Measurements from ENCODE around the gene DOCK2. TPM values are rescaled to one million over a fixed set of nuclear protein-coding genes. Genes with fewer than 3 reads are reported as not detected.
"Not testable (repeated sequence)": the region's sequence is repeated elsewhere in the genome, so short reads cannot be mapped to it uniquely, and the experiment has no call there.

DOCK2 gene
- total RNA-seq, 2 experiments from 2014 or later, result 161 to 205 TPM

- Histone ChIP-seq H3K9me3 (ENCODE audit: low read length) (no peaks in the 10 kb centered on the region), H3K4me2 (ENCODE audit: low read length) (no peak overlapping the region), H4K20me1 (ENCODE audit: insufficient read depth, low read length) (no peaks in the 10 kb centered on the region), H3K36me3 (ENCODE audit: insufficient read depth, low read length) (peaks cover 12% of the 10 kb centered on the region; the same call in 1 of the 2 replicates), H3K79me2 (ENCODE audit: insufficient read depth, low read depth, low read length) (no peaks in the 10 kb centered on the region), H3K27ac (ENCODE audit: low read depth, low read length, poor library complexity, severe bottlenecking) (no peak overlapping the region), H3K9me2 (ENCODE audit: insufficient read depth, low read length) (no peaks in the 10 kb centered on the region), H3K4me3 (ENCODE audit: low read depth, low read length, poor library complexity, severe bottlenecking) (no peak overlapping the region), H2AFZ (ENCODE audit: low read length) (no peak overlapping the region), H3K4me1 (ENCODE audit: insufficient read depth, low read length, poor library complexity, severe bottlenecking) (no peaks in the 10 kb centered on the region)
- intact Hi-C loops (cut with micrococcal nuclease; ENCODE audit: unreplicated experiment), result no loop called here
- TF ChIP-seq CTCF (conservative IDR thresholded peaks at IDR 0.05; ENCODE audit: low read length) (no peak), EZH2phosphoT487 (IDR thresholded peaks at IDR 0.05; ENCODE audit: borderline replicate concordance, low read depth, low read length) (no peak)
- no TSS peak for BruUV-seq (replicated peaks)
- CTCF ChIA-PET (ENCODE audit: unreplicated experiment), result no interaction called here
- no peak for DNase-seq (ENCODE audit: low spot score)
- POLR2A ChIA-PET, result interaction anchor here (1.1 to 1.5 kb wide), 2 partner anchors 12 to 13 kb away, joined by 3 to 5 read pairs; no protein-coding TSS in a partner anchor
These were observed 195.8 kb downstream of the DOCK2 start for GRCh38 chr5:169832845-169833244.

GRCh38 chr5:169833681-169834292 is 196.7 kb downstream of the DOCK2 start:
- intact Hi-C loops (cut with micrococcal nuclease; ENCODE audit: unreplicated experiment); H3K4me1 ChIP-seq (ENCODE audit: insufficient read depth, low read length, poor library complexity, severe bottlenecking); H3K27ac ChIP-seq (ENCODE audit: low read depth, low read length, poor library complexity, severe bottlenecking); H3K4me2 ChIP-seq (ENCODE audit: low read length); CTCF ChIA-PET (ENCODE audit: unreplicated experiment); H3K9me3 ChIP-seq (ENCODE audit: low read length); H3K79me2 ChIP-seq (ENCODE audit: insufficient read depth, low read depth, low read length); H2AFZ ChIP-seq (ENCODE audit: low read length); H4K20me1 ChIP-seq (ENCODE audit: insufficient read depth, low read length); H3K9me2 ChIP-seq (ENCODE audit: insufficient read depth, low read length); H3K4me3 ChIP-seq (ENCODE audit: low read depth, low read length, poor library complexity, severe bottlenecking); DNase-seq (ENCODE audit: low spot score); BruUV-seq (replicated peaks): not testable (repeated sequence)
- peaks cover 16% of the 10 kb centered on the region; the same call in 1 of the 2 replicates for H3K36me3 ChIP-seq (ENCODE audit: insufficient read depth, low read length)
- POLR2A ChIA-PET, result interaction anchor here (0.7 to 1.5 kb wide), 3 partner anchors 13 to 70 kb away, joined by 3 to 5 read pairs (median 3); no protein-coding TSS in a partner anchor

- POLR2A ChIA-PET, result interaction anchor here (0.7 kb wide), 1 partner anchor 69 kb away, joined by 3 read pairs; no protein-coding TSS in a partner anchor
- H3K4me3 ChIP-seq (ENCODE audit: low read depth, low read length, poor library complexity, severe bottlenecking); H3K4me1 ChIP-seq (ENCODE audit: insufficient read depth, low read length, poor library complexity, severe bottlenecking); BruUV-seq (replicated peaks); intact Hi-C loops (cut with micrococcal nuclease; ENCODE audit: unreplicated experiment); H3K9me2 ChIP-seq (ENCODE audit: insufficient read depth, low read length); H3K4me2 ChIP-seq (ENCODE audit: low read length); H3K79me2 ChIP-seq (ENCODE audit: insufficient read depth, low read depth, low read length); H2AFZ ChIP-seq (ENCODE audit: low read length); CTCF ChIA-PET (ENCODE audit: unreplicated experiment); H4K20me1 ChIP-seq (ENCODE audit: insufficient read depth, low read length); DNase-seq (ENCODE audit: low spot score); H3K27ac ChIP-seq (ENCODE audit: low read depth, low read length, poor library complexity, severe bottlenecking); H3K9me3 ChIP-seq (ENCODE audit: low read length): not testable (repeated sequence)
- peaks cover 23% of the 10 kb centered on the region; the same call in 1 of the 2 replicates for H3K36me3 ChIP-seq (ENCODE audit: insufficient read depth, low read length)
These were observed 197.5 kb downstream of the DOCK2 start for GRCh38 chr5:169834540-169834939.

All from OCI-LY7 (cell line).